Stimulated activated CD4-positive, alpha-beta T cell treated with anti-CD3 and anti-CD28 coated beads, TNF-alpha, amount 100 ng/mL, for 1 hour (primary cell): ENCODE results near the gene TXNL4A.
"Not testable (repeated sequence)": the region's sequence is repeated elsewhere in the genome, so short reads cannot be mapped to it uniquely, and the experiment has no call there.

Experiments
- DNase-seq, 3 donors: peaks; one replicate each; pipeline ENCODE4 v3.0.0-alpha.2; 2020; ENCODE audit warnings: low read depth in 3 of 3, low spot score in 1 of 3

TXNL4A gene

GRCh38 chr18:79988451-79989194 lies at the start of gene TXNL4A:
TXNL4A (minus strand) TSS chr18:79988563; CDS start chr18:79988392, 171 bp downstream.
- peak; percentile 43 to 74 (median 72) for DNase-seq

GRCh38 chr18:80037300-80037699 lies 48.9 kb upstream of the TXNL4A start:
- DNase-seq, result no peak

GRCh38 chr18:80035997-80036396 lies 47.6 kb upstream of the TXNL4A start:
- no peak for DNase-seq

- no peak for DNase-seq
Measured at GRCh38 chr18:80034852-80035406, 46.6 kb upstream of the TXNL4A start.

- peak; percentile 99 to 100 (median 99) for DNase-seq
Measured at GRCh38 chr18:80034068-80034851, 45.9 kb upstream of the TXNL4A start, which contains the start of gene RBFA. RBFA (plus strand) TSS chr18:80034434; CDS start chr18:80034496, 62 bp downstream.

GRCh38 chr18:80033181-80034067 lies 45.1 kb upstream of the TXNL4A start:
- peak in 2 of 3 donors; percentile 31 to 52 for DNase-seq

- no peak for DNase-seq
Measured at GRCh38 chr18:80029690-80030089, 41.3 kb upstream of the TXNL4A start.

- DNase-seq, result not testable (repeated sequence)
Measured at GRCh38 chr18:80027719-80028118, 39.4 kb upstream of the TXNL4A start.

- DNase-seq, result no peak
Measured at GRCh38 chr18:80026363-80026762, 38.0 kb upstream of the TXNL4A start.

GRCh38 chr18:80023173-80023572 lies 34.8 kb upstream of the TXNL4A start:
- DNase-seq, result no peak

- DNase-seq, result no peak
Measured at GRCh38 chr18:80022613-80023012, 34.2 kb upstream of the TXNL4A start.

- DNase-seq, result no peak
Measured at GRCh38 chr18:80012714-80013113, 24.4 kb upstream of the TXNL4A start.

- DNase-seq, result not testable (repeated sequence)
Measured at GRCh38 chr18:80011496-80012137, 23.3 kb upstream of the TXNL4A start.

GRCh38 chr18:80010551-80010906 lies 22.2 kb upstream of the TXNL4A start:
- DNase-seq, result no peak

GRCh38 chr18:80009661-80010550 lies 21.5 kb upstream of the TXNL4A start:
- DNase-seq, result no peak

GRCh38 chr18:80006724-80007123 lies 18.4 kb upstream of the TXNL4A start:
- no peak for DNase-seq

- DNase-seq, result no peak
Measured at GRCh38 chr18:80004600-80005342, 16.4 kb upstream of the TXNL4A start.

- no peak for DNase-seq
Measured at GRCh38 chr18:80002468-80002867, 14.1 kb upstream of the TXNL4A start.

- no peak for DNase-seq
Measured at GRCh38 chr18:80000877-80001276, 12.5 kb upstream of the TXNL4A start.
